Trophoblast cell (in vitro differentiated cells and primary cell): ENCODE measurements around the gene VIP.

Source experiments
- DNase-seq, 2 donors: peaks; one replicate each; pipeline ENCODE4 v3.0.0-alpha.2; 2016
- H2AFZ ChIP-seq: 2 replicates; pipeline ENCODE4 v1.6.1; 2013; ENCODE audit warnings: low read length, moderate library complexity, mild to moderate bottlenecking; ENCODE audit not compliant: insufficient read depth, poor library complexity
- H2AK5ac ChIP-seq: 2 replicates; pipeline ENCODE4 v1.6.1; 2013; ENCODE audit warnings: mild to moderate bottlenecking, low read length
- H2BK120ac ChIP-seq: 2 replicates; pipeline ENCODE4 v1.6.1; 2013; ENCODE audit warnings: low read length, mild to moderate bottlenecking, moderate library complexity; ENCODE audit not compliant: insufficient read depth, poor library complexity
- H2BK12ac ChIP-seq: 2 replicates; pipeline ENCODE4 v1.6.1; 2013; ENCODE audit warnings: mild to moderate bottlenecking, low read length, moderate library complexity
- H2BK5ac ChIP-seq: 2 replicates; pipeline ENCODE4 v1.6.1; 2013; ENCODE audit warnings: low read length, low read depth, moderate library complexity, mild to moderate bottlenecking; ENCODE audit not compliant: poor library complexity
- H3K14ac ChIP-seq: 2 replicates; pipeline ENCODE4 v1.6.1; 2013; ENCODE audit warnings: mild to moderate bottlenecking, low read length
- H3K18ac ChIP-seq: 2 replicates; pipeline ENCODE4 v1.6.1; 2013; ENCODE audit warnings: mild to moderate bottlenecking, low read length
- H3K23ac ChIP-seq: 2 replicates; pipeline ENCODE4 v1.6.1; 2013; ENCODE audit warnings: low read length
- H3K27ac ChIP-seq: 2 replicates; pipeline ENCODE4 v1.5.1; 2013; ENCODE audit warnings: low read depth, mild to moderate bottlenecking, inconsistent platforms, low read length, moderate library complexity
- H3K27me3 ChIP-seq: 2 replicates; pipeline ENCODE4 v1.6.1; 2013; ENCODE audit warnings: inconsistent platforms, mild to moderate bottlenecking, low read length, moderate library complexity; ENCODE audit not compliant: insufficient read depth
- H3K36me3 ChIP-seq, 2 experiments: 1 replicate in 1 of 2; 2 replicates in 1 of 2; pipeline ENCODE4 v1.6.1; 2013; ENCODE audit warnings: low read length in 2 of 2, mild to moderate bottlenecking in 2 of 2, moderate library complexity in 1 of 2; ENCODE audit not compliant: insufficient read depth in 2 of 2, control insufficient read depth in 1 of 2
- H3K4ac ChIP-seq: 2 replicates; pipeline ENCODE4 v1.6.1; 2013; ENCODE audit warnings: low read depth, mild to moderate bottlenecking, low read length, moderate library complexity
- H3K4me1 ChIP-seq, 2 experiments: 1 replicate in 1 of 2; 2 replicates in 1 of 2; pipeline ENCODE4 v1.6.1; 2013; ENCODE audit warnings: low read length in 2 of 2, mild to moderate bottlenecking in 2 of 2, moderate library complexity in 1 of 2; ENCODE audit not compliant: insufficient read depth in 2 of 2, control insufficient read depth in 1 of 2
- H3K4me2 ChIP-seq: 2 replicates; pipeline ENCODE4 v1.6.1; 2013; ENCODE audit warnings: inconsistent platforms, mild to moderate bottlenecking, low read length, moderate library complexity
- H3K4me3 ChIP-seq: 2 replicates; pipeline ENCODE4 v1.5.1; 2013; ENCODE audit warnings: mild to moderate bottlenecking, low read depth, low read length, inconsistent platforms
- H3K79me1 ChIP-seq: one replicate; pipeline ENCODE4 v1.6.1; 2013; ENCODE audit warnings: low read length
- H3K79me2 ChIP-seq: 2 replicates; pipeline ENCODE4 v1.6.1; 2013; ENCODE audit warnings: low read length, mild to moderate bottlenecking; ENCODE audit not compliant: control insufficient read depth, insufficient read depth, poor library complexity
- H3K9ac ChIP-seq: 2 replicates; pipeline ENCODE4 v1.6.1; 2013; ENCODE audit warnings: mild to moderate bottlenecking, low read length
- H3K9me3 ChIP-seq: 2 replicates; pipeline ENCODE4 v1.6.1; 2013; ENCODE audit warnings: low read depth, mild to moderate bottlenecking, control low read depth, inconsistent platforms, low read length; ENCODE audit not compliant: insufficient read depth
- H4K12ac ChIP-seq: 2 replicates; pipeline ENCODE4 v1.6.1; 2013; ENCODE audit warnings: low read depth, mild to moderate bottlenecking, low read length, moderate library complexity
- H4K8ac ChIP-seq: 2 replicates; pipeline ENCODE4 v1.6.1; 2013; ENCODE audit warnings: low read depth, mild to moderate bottlenecking, low read length, moderate library complexity
- H4K91ac ChIP-seq: one replicate; pipeline ENCODE4 v1.6.1; 2013; ENCODE audit warnings: low read depth, mild to moderate bottlenecking, low read length, moderate library complexity
- WGBS: extraction: QIAGEN DNeasy Blood & Tissue Kit; methylation state at CpG from one replicate; pipeline ENCODE4 v1.1.7; 2013; ENCODE audit warnings: missing lambda C conversion rate; ENCODE audit not compliant: insufficient read length, insufficient coverage; ENCODE audit errors: extremely low coverage; 5-methylcytosine and 5-hydroxymethylcytosine counted together

VIP gene

GRCh38 chr6:152736687-152737273 is 13.8 kb upstream of the VIP start:
- Histone ChIP-seq H3K23ac (no peak overlapping the region), H3K14ac (no peak overlapping the region), H3K9ac (no peak overlapping the region), H3K36me3 (peaks cover 0 to 3% of the 10 kb centered on the region in 2 experiments), H3K27ac (no peak overlapping the region), H3K79me1 (no peaks in the 10 kb centered on the region), H2AFZ (no peak overlapping the region), H3K4me2 (no peak overlapping the region), H4K12ac (no peak overlapping the region), H2BK120ac (no peak overlapping the region), H4K8ac (no peak overlapping the region), H4K91ac (no peak overlapping the region), H3K4me3 (no peak overlapping the region), H3K9me3 (peaks cover 1% of the 10 kb centered on the region), H3K4ac (no peak overlapping the region), H2BK12ac (no peak overlapping the region), H2AK5ac (no peak overlapping the region), H3K79me2 (no peaks in the 10 kb centered on the region), H3K27me3 (no peaks in the 10 kb centered on the region), H2BK5ac (no peak overlapping the region), H3K4me1 (no peaks in the 10 kb centered on the region), H3K18ac (no peak overlapping the region)
- WGBS = no CpG with 5 or more reads among the region's 2 CpGs
- DNase-seq = no peak

- Histone ChIP-seq H3K14ac (no peak overlapping the region), H2BK120ac (no peak overlapping the region), H2AK5ac (no peak overlapping the region), H3K4me2 (no peak overlapping the region), H3K27ac (no peak overlapping the region), H3K4me3 (no peak overlapping the region), H2BK12ac (no peak overlapping the region), H3K9me3 (no peaks in the 10 kb centered on the region), H4K12ac (no peak overlapping the region), H3K4ac (no peak overlapping the region), H3K79me1 (no peaks in the 10 kb centered on the region), H4K8ac (no peak overlapping the region), H3K23ac (no peak overlapping the region), H3K27me3 (no peaks in the 10 kb centered on the region), H4K91ac (no peak overlapping the region), H2BK5ac (no peak overlapping the region), H3K79me2 (no peaks in the 10 kb centered on the region), H3K36me3 (no peaks in the 10 kb centered on the region), H3K18ac (no peak overlapping the region), H3K4me1 (peaks cover 0 to 4% of the 10 kb centered on the region in 2 experiments), H2AFZ (no peak overlapping the region), H3K9ac (no peak overlapping the region)
- DNase-seq = no peak
- no CpG with 5 or more reads among the region's 4 CpGs for WGBS
These were observed 5.0 kb upstream of the VIP start for GRCh38 chr6:152745509-152746171.

GRCh38 chr6:152746172-152746553 is 4.4 kb upstream of the VIP start:
- peak in 1 of 2 donors; percentile 15 for DNase-seq
- no CpG with 5 or more reads among the region's 2 CpGs for WGBS

GRCh38 chr6:152748843-152749242 is 1.8 kb upstream of the VIP start:
- no peak overlapping the region for H3K4me3 ChIP-seq
- no peak overlapping the region for H3K27ac ChIP-seq
- no peak overlapping the region for H4K8ac ChIP-seq
- no peaks in the 10 kb centered on the region for H3K79me1 ChIP-seq
- no peak overlapping the region for H3K4me2 ChIP-seq
- H3K9me3 ChIP-seq = no peaks in the 10 kb centered on the region
- H3K27me3 ChIP-seq = no peaks in the 10 kb centered on the region
- H3K4me1 ChIP-seq = peaks cover 0 to 4% of the 10 kb centered on the region in 2 experiments
- WGBS = no CpG with 5 or more reads among the region's 1 CpG
- H3K79me2 ChIP-seq = no peaks in the 10 kb centered on the region
- H3K23ac ChIP-seq = no peak overlapping the region
- no peak overlapping the region for H2BK12ac ChIP-seq
- H3K14ac ChIP-seq = no peak overlapping the region
- no peak overlapping the region for H2AFZ ChIP-seq
- no peak overlapping the region for H3K18ac ChIP-seq
- peak in 1 of 2 donors; percentile 48 for DNase-seq
- no peak overlapping the region for H2BK120ac ChIP-seq
- no peak overlapping the region for H2AK5ac ChIP-seq
- H3K9ac ChIP-seq = no peak overlapping the region
- H3K4ac ChIP-seq = no peak overlapping the region
- no peaks in the 10 kb centered on the region for H3K36me3 ChIP-seq
- H2BK5ac ChIP-seq = no peak overlapping the region
- no peak overlapping the region for H4K91ac ChIP-seq
- no peak overlapping the region for H4K12ac ChIP-seq

More at GRCh38 chr6:152746172-152746553, 4.4 kb upstream of the VIP start:
- Histone ChIP-seq H4K12ac (no peak overlapping the region), H3K9me3 (no peaks in the 10 kb centered on the region), H2BK120ac (no peak overlapping the region), H2BK12ac (no peak overlapping the region), H2AK5ac (no peak overlapping the region), H3K79me2 (no peaks in the 10 kb centered on the region), H4K91ac (no peak overlapping the region), H3K27me3 (no peaks in the 10 kb centered on the region), H3K27ac (no peak overlapping the region), H3K4me3 (no peak overlapping the region), H3K4me1 (peaks cover 0 to 4% of the 10 kb centered on the region in 2 experiments), H3K4me2 (no peak overlapping the region), H3K79me1 (no peaks in the 10 kb centered on the region), H3K18ac (no peak overlapping the region), H3K36me3 (no peaks in the 10 kb centered on the region), H3K23ac (no peak overlapping the region), H3K9ac (no peak overlapping the region), H4K8ac (no peak overlapping the region), H3K4ac (no peak overlapping the region), H2BK5ac (no peak overlapping the region), H3K14ac (no peak overlapping the region), H2AFZ (no peak overlapping the region)
